GM12892 (cell line): ENCODE data around the gene DDOST.

Source experiments
- POLR2A ChIP-seq: IDR thresholded peaks from 2 replicates; pipeline ENCODE4 v1.6.1; 2011; ENCODE audit warnings: low read depth, low read length, control low read depth
- POLR2AphosphoS5 ChIP-seq: IDR thresholded peaks from 2 replicates; pipeline ENCODE4 v1.6.1; 2011; ENCODE audit warnings: low read depth, low read length, control low read depth

DNA sequence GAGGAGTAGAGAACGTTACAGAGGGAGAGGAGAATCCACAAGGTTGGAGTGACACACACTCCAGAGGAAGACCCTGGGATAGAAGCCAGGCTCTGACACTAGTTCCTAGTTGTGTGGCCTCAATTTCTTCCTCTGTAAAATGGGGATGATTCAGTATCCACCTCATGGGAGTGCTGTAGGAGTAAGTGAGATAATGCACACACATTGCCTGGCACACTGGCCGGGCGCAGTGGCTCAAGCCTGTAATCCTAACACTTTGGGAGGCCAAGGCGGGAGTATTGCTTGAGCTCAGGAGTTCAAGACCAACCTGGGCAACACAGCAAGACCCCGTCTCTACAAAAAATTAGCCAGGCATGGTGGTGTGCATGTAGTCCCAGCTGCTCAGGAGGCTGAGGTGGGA, 47.7 kb upstream of the DDOST start:
- TF ChIP-seq POLR2A (no peak), POLR2AphosphoS5 (no peak)
